HG02623 (cell line): Measurements from ENCODE around the gene OR6K2.
"Not testable (repeated sequence)": the region's sequence is repeated elsewhere in the genome, so short reads cannot be mapped to it uniquely, and the experiment has no call there.

Experiments used
- ATAC-seq: cut with Tn5 transposase; IDR thresholded peaks from one replicate; pipeline ENCODE4 v1.9.1; 2021; ENCODE audit warnings: moderate library complexity; ENCODE audit not compliant: unreplicated experiment

OR6K2 gene

GRCh38 chr1:158700552-158700951 lies at the start of gene OR6K2:
Gene OR6K2, minus strand, starts transcription at chr1:158700652. Its CDS starts 0 bp downstream, at chr1:158700652.
- ATAC-seq, result no peak

GRCh38 chr1:158735848-158736247 lies 35.4 kb upstream of the OR6K2 start:
- no peak for ATAC-seq

- ATAC-seq, result no peak
These were observed 32.1 kb upstream of the OR6K2 start for GRCh38 chr1:158732524-158732923.

GRCh38 chr1:158731707-158732106 lies 31.3 kb upstream of the OR6K2 start:
- ATAC-seq, result no peak

- ATAC-seq, result no peak
These were observed 30.0 kb upstream of the OR6K2 start for GRCh38 chr1:158730453-158730852.

GRCh38 chr1:158728510-158729225 lies 28.2 kb upstream of the OR6K2 start:
- ATAC-seq, result no peak

GRCh38 chr1:158724442-158724841 lies 24.0 kb upstream of the OR6K2 start:
- ATAC-seq, result no peak

GRCh38 chr1:158720620-158721019 lies 20.2 kb upstream of the OR6K2 start, which contains the start of gene OR6K3:
Gene OR6K3, minus strand, starts transcription at chr1:158720720. Its CDS starts 2,605 bp downstream, at chr1:158718115.
- no peak for ATAC-seq

- no peak for ATAC-seq
These were observed 19.2 kb upstream of the OR6K2 start for GRCh38 chr1:158719664-158720063.

GRCh38 chr1:158717344-158717743 lies 16.9 kb upstream of the OR6K2 start:
- ATAC-seq, result no peak

- no peak for ATAC-seq
These were observed 15.9 kb upstream of the OR6K2 start for GRCh38 chr1:158716335-158716734.

GRCh38 chr1:158714754-158715153 lies 14.3 kb upstream of the OR6K2 start:
- ATAC-seq, result no peak

- ATAC-seq, result no peak
These were observed 10.6 kb upstream of the OR6K2 start for GRCh38 chr1:158711098-158711497.

- ATAC-seq, result no peak
These were observed 5.6 kb upstream of the OR6K2 start for GRCh38 chr1:158706096-158706495.

GRCh38 chr1:158694596-158694995 lies 5.9 kb downstream of the OR6K2 start:
- ATAC-seq, result no peak

- no peak for ATAC-seq
These were observed 8.1 kb downstream of the OR6K2 start for GRCh38 chr1:158692356-158692755.

- ATAC-seq, result no peak
These were observed 8.5 kb downstream of the OR6K2 start for GRCh38 chr1:158691907-158692306.

- not testable (repeated sequence) for ATAC-seq
These were observed 9.3 kb downstream of the OR6K2 start for GRCh38 chr1:158691149-158691548.

GRCh38 chr1:158689875-158690274 lies 10.6 kb downstream of the OR6K2 start:
- ATAC-seq, result no peak

- ATAC-seq, result no peak
These were observed 11.3 kb downstream of the OR6K2 start for GRCh38 chr1:158689110-158689509.

GRCh38 chr1:158688343-158688742 lies 12.1 kb downstream of the OR6K2 start:
- not testable (repeated sequence) for ATAC-seq

- ATAC-seq, result no peak
These were observed 13.4 kb downstream of the OR6K2 start for GRCh38 chr1:158687037-158687436.
